ENCODE measurements around the gene ADAMTS4. TPM values are rescaled to one million over a fixed set of nuclear protein-coding genes. Genes with fewer than 3 reads are reported as not detected.

ADAMTS4 gene
- total RNA-seq, 1 experiment from 2014 or later, result 9.1 TPM

DNA sequence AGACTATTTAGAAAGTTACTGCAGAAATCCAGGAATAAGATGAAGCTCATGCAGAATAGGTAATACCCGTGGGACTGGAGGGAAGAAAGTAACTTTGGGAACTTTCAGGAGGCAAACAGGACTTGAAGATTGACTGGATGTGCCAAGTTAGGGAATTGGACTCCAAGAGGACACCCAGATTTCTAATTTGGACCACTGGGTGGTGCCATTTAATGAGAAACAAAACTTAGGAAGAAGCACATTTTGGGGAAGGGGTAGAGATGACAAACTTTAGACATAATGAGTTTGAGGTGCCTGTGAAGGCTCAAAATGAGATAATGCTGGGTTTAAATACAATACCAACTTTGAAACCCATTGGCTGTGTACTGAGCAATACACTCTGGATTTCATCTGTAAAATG is 18.2 kb downstream of the ADAMTS4 start:
- Mint-ChIP-seq H3K4me3 (no peak overlapping the region), H3K27me3 (ENCODE audit: low read depth) (no peaks in the 10 kb centered on the region; the same call in 1 of the 2 replicates), H3K36me3 (0 out of 2 replicates have a peak, but pooled peaks cover under 1% of the 10 kb centered on the region), H3K4me1 (peaks cover 24% of the 10 kb centered on the region), H3K9me3 (no peaks in the 10 kb centered on the region), H3K27ac (no peak overlapping the region)
- ATAC-seq (no peak), DNase-seq (ENCODE audit: low spot score) (no peak)
- CTCF ChIA-PET, result interaction anchor here (0.9 to 2.5 kb wide), 3 partner anchors 11 to 259 kb away, joined by 4 to 7 read pairs (median 4); partner anchors contain the start of gene PPOX
- TF ChIP-seq FOXP1 (CRISPR knock-in tag; IDR thresholded peaks at IDR 0.05; ENCODE audit: borderline replicate concordance) (no peak), ESRRA (CRISPR knock-in tag; IDR thresholded peaks at IDR 0.05; ENCODE audit: borderline replicate concordance) (no peak), CREB1 (CRISPR knock-in tag; IDR thresholded peaks at IDR 0.05) (no peak), TEAD1 (CRISPR knock-in tag; IDR thresholded peaks at IDR 0.05) (no peak), ZNF138 (CRISPR knock-in tag; conservative IDR thresholded peaks at IDR 0.05) (no peak), ZNF121 (CRISPR knock-in tag; IDR thresholded peaks at IDR 0.05) (no peak), CBFB (CRISPR knock-in tag; IDR thresholded peaks at IDR 0.05; ENCODE audit: low read depth) (no peak), NR3C1 (CRISPR knock-in tag; conservative IDR thresholded peaks at IDR 0.05; ENCODE audit: low read depth) (no peak), RELA (CRISPR knock-in tag; IDR thresholded peaks at IDR 0.05; ENCODE audit: borderline replicate concordance) (no peak), ZNF219 (CRISPR knock-in tag; IDR thresholded peaks at IDR 0.05; ENCODE audit: borderline replicate concordance) (no peak), NR2C2 (CRISPR knock-in tag; IDR thresholded peaks at IDR 0.05) (no peak)
- TF ChIP-seq, protein P1, sequence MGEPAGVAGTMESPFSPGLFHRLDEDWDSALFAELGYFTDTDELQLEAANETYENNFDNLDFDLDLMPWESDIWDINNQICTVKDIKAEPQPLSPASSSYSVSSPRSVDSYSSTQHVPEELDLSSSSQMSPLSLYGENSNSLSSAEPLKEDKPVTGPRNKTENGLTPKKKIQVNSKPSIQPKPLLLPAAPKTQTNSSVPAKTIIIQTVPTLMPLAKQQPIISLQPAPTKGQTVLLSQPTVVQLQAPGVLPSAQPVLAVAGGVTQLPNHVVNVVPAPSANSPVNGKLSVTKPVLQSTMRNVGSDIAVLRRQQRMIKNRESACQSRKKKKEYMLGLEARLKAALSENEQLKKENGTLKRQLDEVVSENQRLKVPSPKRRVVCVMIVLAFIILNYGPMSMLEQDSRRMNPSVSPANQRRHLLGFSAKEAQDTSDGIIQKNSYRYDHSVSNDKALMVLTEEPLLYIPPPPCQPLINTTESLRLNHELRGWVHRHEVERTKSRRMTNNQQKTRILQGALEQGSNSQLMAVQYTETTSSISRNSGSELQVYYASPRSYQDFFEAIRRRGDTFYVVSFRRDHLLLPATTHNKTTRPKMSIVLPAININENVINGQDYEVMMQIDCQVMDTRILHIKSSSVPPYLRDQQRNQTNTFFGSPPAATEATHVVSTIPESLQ (CRISPR knock-in tag; IDR thresholded peaks at IDR 0.05), result no peak
- TF ChIP-seq, protein P2, sequence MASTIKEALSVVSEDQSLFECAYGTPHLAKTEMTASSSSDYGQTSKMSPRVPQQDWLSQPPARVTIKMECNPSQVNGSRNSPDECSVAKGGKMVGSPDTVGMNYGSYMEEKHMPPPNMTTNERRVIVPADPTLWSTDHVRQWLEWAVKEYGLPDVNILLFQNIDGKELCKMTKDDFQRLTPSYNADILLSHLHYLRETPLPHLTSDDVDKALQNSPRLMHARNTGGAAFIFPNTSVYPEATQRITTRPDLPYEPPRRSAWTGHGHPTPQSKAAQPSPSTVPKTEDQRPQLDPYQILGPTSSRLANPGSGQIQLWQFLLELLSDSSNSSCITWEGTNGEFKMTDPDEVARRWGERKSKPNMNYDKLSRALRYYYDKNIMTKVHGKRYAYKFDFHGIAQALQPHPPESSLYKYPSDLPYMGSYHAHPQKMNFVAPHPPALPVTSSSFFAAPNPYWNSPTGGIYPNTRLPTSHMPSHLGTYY (CRISPR knock-in tag; IDR thresholded peaks at IDR 0.05), result no peak
- TF ChIP-seq, protein P3, sequence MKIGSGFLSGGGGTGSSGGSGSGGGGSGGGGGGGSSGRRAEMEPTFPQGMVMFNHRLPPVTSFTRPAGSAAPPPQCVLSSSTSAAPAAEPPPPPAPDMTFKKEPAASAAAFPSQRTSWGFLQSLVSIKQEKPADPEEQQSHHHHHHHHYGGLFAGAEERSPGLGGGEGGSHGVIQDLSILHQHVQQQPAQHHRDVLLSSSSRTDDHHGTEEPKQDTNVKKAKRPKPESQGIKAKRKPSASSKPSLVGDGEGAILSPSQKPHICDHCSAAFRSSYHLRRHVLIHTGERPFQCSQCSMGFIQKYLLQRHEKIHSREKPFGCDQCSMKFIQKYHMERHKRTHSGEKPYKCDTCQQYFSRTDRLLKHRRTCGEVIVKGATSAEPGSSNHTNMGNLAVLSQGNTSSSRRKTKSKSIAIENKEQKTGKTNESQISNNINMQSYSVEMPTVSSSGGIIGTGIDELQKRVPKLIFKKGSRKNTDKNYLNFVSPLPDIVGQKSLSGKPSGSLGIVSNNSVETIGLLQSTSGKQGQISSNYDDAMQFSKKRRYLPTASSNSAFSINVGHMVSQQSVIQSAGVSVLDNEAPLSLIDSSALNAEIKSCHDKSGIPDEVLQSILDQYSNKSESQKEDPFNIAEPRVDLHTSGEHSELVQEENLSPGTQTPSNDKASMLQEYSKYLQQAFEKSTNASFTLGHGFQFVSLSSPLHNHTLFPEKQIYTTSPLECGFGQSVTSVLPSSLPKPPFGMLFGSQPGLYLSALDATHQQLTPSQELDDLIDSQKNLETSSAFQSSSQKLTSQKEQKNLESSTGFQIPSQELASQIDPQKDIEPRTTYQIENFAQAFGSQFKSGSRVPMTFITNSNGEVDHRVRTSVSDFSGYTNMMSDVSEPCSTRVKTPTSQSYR (CRISPR knock-in tag; IDR thresholded peaks at IDR 0.05), result no peak
- POLR2A ChIA-PET, result no interaction called here

DNA sequence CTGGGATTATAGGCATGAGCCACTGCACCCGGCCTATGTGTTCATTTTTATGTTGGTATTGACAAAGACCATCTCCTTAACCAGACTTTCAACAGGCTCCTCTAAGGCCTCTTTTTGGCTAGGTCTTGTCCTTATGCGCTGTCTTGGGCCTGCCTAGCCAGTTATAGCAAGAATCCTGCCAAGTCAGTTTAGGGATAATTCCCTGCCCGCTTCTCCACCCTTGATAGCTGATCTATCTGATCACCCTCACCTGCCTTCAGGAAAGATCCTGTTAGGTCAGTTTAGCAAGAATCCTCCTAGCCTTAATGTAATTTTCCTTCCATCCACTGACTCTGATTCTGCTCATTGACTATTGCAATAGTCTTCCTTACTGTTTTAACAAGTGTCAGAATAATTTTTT is 19.2 kb downstream of the ADAMTS4 start:
- peaks cover 7% of the 10 kb centered on the region for H3K36me3 Mint-ChIP-seq
- no peak for ATAC-seq
- H3K27me3 Mint-ChIP-seq (ENCODE audit: low read depth), result no peaks in the 10 kb centered on the region; the same call in 1 of the 2 replicates
- H3K9me3 Mint-ChIP-seq, result no peaks in the 10 kb centered on the region
- H3K27ac Mint-ChIP-seq, result no peak overlapping the region
- no peak overlapping the region for H3K4me3 Mint-ChIP-seq
- H3K4me1 Mint-ChIP-seq, result peaks cover 20% of the 10 kb centered on the region
- ChIA-PET CTCF (interaction anchor here (0.6 to 1.1 kb wide), 4 partner anchors 22 to 1078 kb away, joined by 3 to 6 read pairs (median 5); partner anchors contain the start of gene NDUFS2), POLR2A (no interaction called here)
- DNase-seq (ENCODE audit: low spot score), result no peak
- TF ChIP-seq, protein P4, sequence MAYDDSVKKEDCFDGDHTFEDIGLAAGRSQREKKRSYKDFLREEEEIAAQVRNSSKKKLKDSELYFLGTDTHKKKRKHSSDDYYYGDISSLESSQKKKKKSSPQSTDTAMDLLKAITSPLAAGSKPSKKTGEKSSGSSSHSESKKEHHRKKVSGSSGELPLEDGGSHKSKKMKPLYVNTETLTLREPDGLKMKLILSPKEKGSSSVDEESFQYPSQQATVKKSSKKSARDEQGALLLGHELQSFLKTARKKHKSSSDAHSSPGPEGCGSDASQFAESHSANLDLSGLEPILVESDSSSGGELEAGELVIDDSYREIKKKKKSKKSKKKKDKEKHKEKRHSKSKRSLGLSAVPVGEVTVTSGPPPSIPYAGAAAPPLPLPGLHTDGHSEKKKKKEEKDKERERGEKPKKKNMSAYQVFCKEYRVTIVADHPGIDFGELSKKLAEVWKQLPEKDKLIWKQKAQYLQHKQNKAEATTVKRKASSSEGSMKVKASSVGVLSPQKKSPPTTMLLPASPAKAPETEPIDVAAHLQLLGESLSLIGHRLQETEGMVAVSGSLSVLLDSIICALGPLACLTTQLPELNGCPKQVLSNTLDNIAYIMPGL (CRISPR knock-in tag; IDR thresholded peaks at IDR 0.05), result no peak
- TF ChIP-seq NFE2L1 (CRISPR knock-in tag; IDR thresholded peaks at IDR 0.05), result no peak
- TF ChIP-seq ZNF416 (CRISPR knock-in tag; IDR thresholded peaks at IDR 0.05), result no peak
- TF ChIP-seq, protein P5, sequence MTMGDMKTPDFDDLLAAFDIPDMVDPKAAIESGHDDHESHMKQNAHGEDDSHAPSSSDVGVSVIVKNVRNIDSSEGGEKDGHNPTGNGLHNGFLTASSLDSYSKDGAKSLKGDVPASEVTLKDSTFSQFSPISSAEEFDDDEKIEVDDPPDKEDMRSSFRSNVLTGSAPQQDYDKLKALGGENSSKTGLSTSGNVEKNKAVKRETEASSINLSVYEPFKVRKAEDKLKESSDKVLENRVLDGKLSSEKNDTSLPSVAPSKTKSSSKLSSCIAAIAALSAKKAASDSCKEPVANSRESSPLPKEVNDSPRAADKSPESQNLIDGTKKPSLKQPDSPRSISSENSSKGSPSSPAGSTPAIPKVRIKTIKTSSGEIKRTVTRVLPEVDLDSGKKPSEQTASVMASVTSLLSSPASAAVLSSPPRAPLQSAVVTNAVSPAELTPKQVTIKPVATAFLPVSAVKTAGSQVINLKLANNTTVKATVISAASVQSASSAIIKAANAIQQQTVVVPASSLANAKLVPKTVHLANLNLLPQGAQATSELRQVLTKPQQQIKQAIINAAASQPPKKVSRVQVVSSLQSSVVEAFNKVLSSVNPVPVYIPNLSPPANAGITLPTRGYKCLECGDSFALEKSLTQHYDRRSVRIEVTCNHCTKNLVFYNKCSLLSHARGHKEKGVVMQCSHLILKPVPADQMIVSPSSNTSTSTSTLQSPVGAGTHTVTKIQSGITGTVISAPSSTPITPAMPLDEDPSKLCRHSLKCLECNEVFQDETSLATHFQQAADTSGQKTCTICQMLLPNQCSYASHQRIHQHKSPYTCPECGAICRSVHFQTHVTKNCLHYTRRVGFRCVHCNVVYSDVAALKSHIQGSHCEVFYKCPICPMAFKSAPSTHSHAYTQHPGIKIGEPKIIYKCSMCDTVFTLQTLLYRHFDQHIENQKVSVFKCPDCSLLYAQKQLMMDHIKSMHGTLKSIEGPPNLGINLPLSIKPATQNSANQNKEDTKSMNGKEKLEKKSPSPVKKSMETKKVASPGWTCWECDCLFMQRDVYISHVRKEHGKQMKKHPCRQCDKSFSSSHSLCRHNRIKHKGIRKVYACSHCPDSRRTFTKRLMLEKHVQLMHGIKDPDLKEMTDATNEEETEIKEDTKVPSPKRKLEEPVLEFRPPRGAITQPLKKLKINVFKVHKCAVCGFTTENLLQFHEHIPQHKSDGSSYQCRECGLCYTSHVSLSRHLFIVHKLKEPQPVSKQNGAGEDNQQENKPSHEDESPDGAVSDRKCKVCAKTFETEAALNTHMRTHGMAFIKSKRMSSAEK (CRISPR knock-in tag; IDR thresholded peaks at IDR 0.05; ENCODE audit: borderline replicate concordance), result no peak
- no peak for TF ChIP-seq FOXJ3 (CRISPR knock-in tag; IDR thresholded peaks at IDR 0.05; ENCODE audit: borderline replicate concordance)
- no peak for TF ChIP-seq TCF7 (CRISPR knock-in tag; IDR thresholded peaks at IDR 0.05; ENCODE audit: low read depth)
